CD4-positive, alpha-beta T cell (primary cell): ENCODE measurements around the gene DYNC1H1. TPM values are rescaled to one million over a fixed set of nuclear protein-coding genes. Genes with fewer than 3 reads are reported as not detected.

ENCODE experiments used
- ATAC-seq: fragments of 200-7000 bp; cut with Tn5 transposase; one replicate; pipeline ENCODE4 v1.10.0; 2022; ENCODE audit warnings: mild to moderate bottlenecking; ENCODE audit not compliant: poor library complexity
- CTCF ChIA-PET: fragments of 350-600 bp; sonication (Branson Sonifier 250); formaldehyde crosslinking; loops from one replicate; lab custom pipeline; 2021; ENCODE audit warnings: antibody characterized with exemption, inconsistent platforms; lab: Charles Lee
- POLR2A ChIA-PET: fragments of 350-600 bp; sonication (Branson Sonifier 250); formaldehyde crosslinking; loops from one replicate; lab custom pipeline; 2021; ENCODE audit warnings: antibody characterized with exemption, inconsistent platforms; lab: Charles Lee
- DNase-seq, 14 experiments: peaks; one replicate each; pipeline ENCODE4 v3.0.0-alpha.2; 2013 to 2020; ENCODE audit warnings: mixed read lengths in 2 of 14
- H3K27ac ChIP-seq, 2 donors: one replicate each; pipeline versions ENCODE4 v1.5.1 to v1.7.0; 2013; ENCODE audit warnings: low read length in 2 of 2, low read depth in 1 of 2, mild to moderate bottlenecking in 1 of 2
- H3K27me3 ChIP-seq, 2 experiments: 1 replicate in 1 of 2; 2 replicates in 1 of 2; pipeline versions ENCODE4 v1.6.1 to v1.7.0; 2013; ENCODE audit warnings: low read length in 2 of 2, control low read depth in 1 of 2, mild to moderate bottlenecking in 1 of 2, moderate library complexity in 1 of 2; ENCODE audit not compliant: insufficient read depth in 2 of 2, control insufficient read depth in 1 of 2
- H3K36me3 ChIP-seq: one replicate; pipeline ENCODE4 v1.6.1; 2013; ENCODE audit warnings: low read length, control low read depth; ENCODE audit not compliant: insufficient read depth
- H3K4me1 ChIP-seq: one replicate; pipeline ENCODE4 v1.6.1; 2013; ENCODE audit warnings: low read length, control low read depth; ENCODE audit not compliant: insufficient read depth
- H3K4me3 ChIP-seq: one replicate; pipeline ENCODE4 v1.5.1; 2013; ENCODE audit warnings: mild to moderate bottlenecking, low read length, moderate library complexity
- H3K9me3 ChIP-seq, 2 experiments: 1 replicate in 1 of 2; 2 replicates in 1 of 2; pipeline versions ENCODE4 v1.6.1 to v1.7.0; 2013; ENCODE audit warnings: low read length in 2 of 2, mild to moderate bottlenecking in 2 of 2, control low read depth in 1 of 2, moderate library complexity in 1 of 2; ENCODE audit not compliant: control insufficient read depth in 1 of 2, insufficient read depth in 1 of 2
- H3K27ac Mint-ChIP-seq: one replicate; pipeline ENCODE4 v1.8.0; 2020; ENCODE audit warnings: mixed read lengths
- H3K27me3 Mint-ChIP-seq: one replicate; pipeline ENCODE4 v1.8.0; 2021; ENCODE audit warnings: mixed read lengths
- H3K36me3 Mint-ChIP-seq: one replicate; pipeline ENCODE4 v1.8.0; 2021; ENCODE audit warnings: low read depth, mixed read lengths
- H3K4me1 Mint-ChIP-seq: one replicate; pipeline ENCODE4 v1.8.0; 2021; ENCODE audit warnings: low read depth, mixed read lengths
- H3K4me3 Mint-ChIP-seq: one replicate; pipeline ENCODE4 v1.8.0; 2020; ENCODE audit warnings: mild to moderate bottlenecking, mixed read lengths
- H3K9me3 Mint-ChIP-seq: one replicate; pipeline ENCODE4 v1.8.0; 2020; ENCODE audit warnings: mixed read lengths
- intact Hi-C, 2 experiments: fragments of 100-400 bp; cut with DNase I in 1 of 2; cut with micrococcal nuclease in 1 of 2; formaldehyde crosslinking; loops; one replicate each; pipeline versions ENCODE4 v1.15.1 to v1.9.0; 2023 to 2025; cut with DNase I, micrococcal nuclease
- total RNA-seq, 174 experiments: library from RNA in 2 of 174; stranded (reverse) in 2 of 174; gene quantifications; one replicate each; pipeline ENCODE4 v1.2.3 and lab custom pipeline; 2021 to 2026
- TF ChIP-seq, protein P1 (sequence below): fragments of 200-600 bp; IDR thresholded peaks from one replicate; pipeline ENCODE4 v1.8.0; 2022; ENCODE audit warnings: antibody characterized with exemption, mild to moderate bottlenecking

Gene DYNC1H1
- total RNA-seq, 2 experiments from 2014 or later, result 286 to 293 TPM

- DNase-seq (no peak), ATAC-seq (no peak)
- peaks cover 86% of the 10 kb centered on the region for H3K36me3 ChIP-seq
- no peak overlapping the region for H3K4me3 ChIP-seq
- TF ChIP-seq, protein P1, sequence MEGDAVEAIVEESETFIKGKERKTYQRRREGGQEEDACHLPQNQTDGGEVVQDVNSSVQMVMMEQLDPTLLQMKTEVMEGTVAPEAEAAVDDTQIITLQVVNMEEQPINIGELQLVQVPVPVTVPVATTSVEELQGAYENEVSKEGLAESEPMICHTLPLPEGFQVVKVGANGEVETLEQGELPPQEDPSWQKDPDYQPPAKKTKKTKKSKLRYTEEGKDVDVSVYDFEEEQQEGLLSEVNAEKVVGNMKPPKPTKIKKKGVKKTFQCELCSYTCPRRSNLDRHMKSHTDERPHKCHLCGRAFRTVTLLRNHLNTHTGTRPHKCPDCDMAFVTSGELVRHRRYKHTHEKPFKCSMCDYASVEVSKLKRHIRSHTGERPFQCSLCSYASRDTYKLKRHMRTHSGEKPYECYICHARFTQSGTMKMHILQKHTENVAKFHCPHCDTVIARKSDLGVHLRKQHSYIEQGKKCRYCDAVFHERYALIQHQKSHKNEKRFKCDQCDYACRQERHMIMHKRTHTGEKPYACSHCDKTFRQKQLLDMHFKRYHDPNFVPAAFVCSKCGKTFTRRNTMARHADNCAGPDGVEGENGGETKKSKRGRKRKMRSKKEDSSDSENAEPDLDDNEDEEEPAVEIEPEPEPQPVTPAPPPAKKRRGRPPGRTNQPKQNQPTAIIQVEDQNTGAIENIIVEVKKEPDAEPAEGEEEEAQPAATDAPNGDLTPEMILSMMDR, result no peak
- ChIA-PET CTCF (no interaction called here), POLR2A (no interaction called here)
- no peaks in the 10 kb centered on the region for H3K4me1 Mint-ChIP-seq
- H3K9me3 ChIP-seq, result no peaks in the 10 kb centered on the region
- no peak overlapping the region for H3K27ac Mint-ChIP-seq
- peaks cover 90% of the 10 kb centered on the region for H3K36me3 Mint-ChIP-seq
- no peaks in the 10 kb centered on the region for H3K4me1 ChIP-seq
- intact Hi-C loops, result loop anchor here in 1 of 2 experiments (5.0 kb wide), 1 partner anchor 39 kb away; no protein-coding TSS in a partner anchor
- H3K27me3 ChIP-seq, result no peaks in the 10 kb centered on the region
- H3K27me3 Mint-ChIP-seq, result no peaks in the 10 kb centered on the region
- no peak overlapping the region for H3K4me3 Mint-ChIP-seq
- no peaks in the 10 kb centered on the region for H3K9me3 Mint-ChIP-seq
- no peak overlapping the region for H3K27ac ChIP-seq
Observed at GRCh38 chr14:101988377-101988776, 24.0 kb downstream of the DYNC1H1 start.

DNA sequence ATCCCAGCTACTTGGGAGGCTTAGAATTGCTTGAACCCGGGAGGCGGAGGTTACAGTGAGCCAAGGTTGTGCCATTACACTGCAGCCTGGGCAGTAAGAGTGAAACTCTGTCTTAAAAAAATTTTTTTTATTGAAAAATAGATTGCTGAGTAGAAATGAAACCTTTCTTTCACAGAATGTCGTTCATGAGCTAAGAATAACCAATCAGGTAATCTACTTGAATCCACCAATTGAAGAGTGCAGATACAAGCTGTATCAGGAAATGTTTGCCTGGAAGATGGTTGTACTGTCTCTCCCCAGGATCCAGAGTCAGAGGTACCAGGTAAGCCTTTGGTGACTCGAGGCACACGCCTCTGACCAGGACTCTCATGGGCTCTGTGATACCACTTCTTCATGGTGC lies 27.0 kb downstream of the DYNC1H1 start:
- Mint-ChIP-seq H3K36me3 (peaks cover 90% of the 10 kb centered on the region), H3K27me3 (no peaks in the 10 kb centered on the region), H3K27ac (no peak overlapping the region), H3K4me1 (no peaks in the 10 kb centered on the region), H3K4me3 (no peak overlapping the region), H3K9me3 (no peaks in the 10 kb centered on the region)
- CTCF ChIA-PET, result no interaction called here
- H3K4me3 ChIP-seq, result no peak overlapping the region
- no peaks in the 10 kb centered on the region for H3K27me3 ChIP-seq
- intact Hi-C loops, result no loop called here
- TF ChIP-seq, protein P1, result no peak
- H3K27ac ChIP-seq, result no peak overlapping the region
- peaks cover 92% of the 10 kb centered on the region for H3K36me3 ChIP-seq
- POLR2A ChIA-PET, result no interaction called here
- ATAC-seq, result no peak
- no peak for DNase-seq
- H3K9me3 ChIP-seq, result no peaks in the 10 kb centered on the region
- H3K4me1 ChIP-seq, result no peaks in the 10 kb centered on the region

GRCh38 chr14:101992708-101993107 lies 28.3 kb downstream of the DYNC1H1 start:
- H3K36me3 ChIP-seq, result peaks cover 92% of the 10 kb centered on the region
- no peak overlapping the region for H3K27ac Mint-ChIP-seq
- ChIA-PET POLR2A (no interaction called here), CTCF (no interaction called here)
- H3K27ac ChIP-seq, result no peak overlapping the region
- intact Hi-C loops, result no loop called here
- no peaks in the 10 kb centered on the region for H3K27me3 ChIP-seq
- no peak for ATAC-seq
- H3K4me3 Mint-ChIP-seq, result no peak overlapping the region
- no peaks in the 10 kb centered on the region for H3K27me3 Mint-ChIP-seq
- H3K9me3 Mint-ChIP-seq, result no peaks in the 10 kb centered on the region
- peak in 2 of 14 experiments; percentile 7 to 13 for DNase-seq
- no peaks in the 10 kb centered on the region for H3K4me1 Mint-ChIP-seq
- H3K4me3 ChIP-seq, result no peak overlapping the region
- H3K36me3 Mint-ChIP-seq, result peaks cover 90% of the 10 kb centered on the region
- no peaks in the 10 kb centered on the region for H3K9me3 ChIP-seq
- no peaks in the 10 kb centered on the region for H3K4me1 ChIP-seq
- TF ChIP-seq, protein P1, result no peak
